HG03432 (cell line): Measurements from ENCODE around the gene IFT20.
"Not testable (repeated sequence)": the region's sequence is repeated elsewhere in the genome, so short reads cannot be mapped to it uniquely, and the experiment has no call there.

ENCODE experiments used
- ATAC-seq: cut with Tn5 transposase; IDR thresholded peaks from one replicate; pipeline ENCODE4 v1.9.1; 2021; ENCODE audit warnings: mild to moderate bottlenecking, moderate library complexity; ENCODE audit not compliant: unreplicated experiment

IFT20 gene

DNA sequence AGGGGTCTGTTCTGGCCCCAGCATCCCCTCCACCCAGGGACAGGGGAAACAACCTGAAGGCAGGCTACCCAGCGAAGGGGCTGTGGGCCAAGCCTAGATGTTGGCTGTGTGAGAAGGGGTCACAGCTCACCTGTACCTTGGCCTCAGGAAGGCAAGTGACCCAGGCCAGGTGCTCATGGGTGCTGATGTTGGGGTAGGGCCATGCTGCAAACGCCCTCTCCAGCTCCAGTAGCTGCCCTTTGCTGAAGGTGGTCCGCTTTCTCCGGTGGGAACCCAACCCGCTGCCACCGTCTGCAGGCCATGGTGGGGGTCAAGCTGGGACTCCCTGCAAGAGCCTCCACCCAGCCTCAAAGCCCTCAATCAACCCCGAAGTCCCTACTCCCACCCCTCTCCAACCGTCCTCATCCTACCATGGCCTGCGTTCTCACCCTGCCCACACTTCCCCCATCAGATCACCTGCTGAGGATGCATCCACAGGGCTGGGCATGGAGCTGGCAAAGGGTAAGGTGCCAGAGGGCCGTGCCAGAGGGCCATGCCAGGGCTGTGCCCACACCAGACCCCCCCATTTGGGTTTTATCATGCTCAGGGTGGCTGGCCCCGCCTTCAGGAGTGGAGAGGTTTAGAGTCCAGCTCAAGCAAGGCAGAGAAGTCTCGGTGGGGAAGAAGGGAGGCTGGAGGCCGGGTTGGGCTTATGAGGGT is 29.5 kb upstream of the IFT20 start, which contains the start of gene SEBOX:
SEBOX (minus strand) TSS at position 535 of the 699 bp plus-strand sequence; CDS start at position 487, 48 bp downstream.
- no peak for ATAC-seq

DNA sequence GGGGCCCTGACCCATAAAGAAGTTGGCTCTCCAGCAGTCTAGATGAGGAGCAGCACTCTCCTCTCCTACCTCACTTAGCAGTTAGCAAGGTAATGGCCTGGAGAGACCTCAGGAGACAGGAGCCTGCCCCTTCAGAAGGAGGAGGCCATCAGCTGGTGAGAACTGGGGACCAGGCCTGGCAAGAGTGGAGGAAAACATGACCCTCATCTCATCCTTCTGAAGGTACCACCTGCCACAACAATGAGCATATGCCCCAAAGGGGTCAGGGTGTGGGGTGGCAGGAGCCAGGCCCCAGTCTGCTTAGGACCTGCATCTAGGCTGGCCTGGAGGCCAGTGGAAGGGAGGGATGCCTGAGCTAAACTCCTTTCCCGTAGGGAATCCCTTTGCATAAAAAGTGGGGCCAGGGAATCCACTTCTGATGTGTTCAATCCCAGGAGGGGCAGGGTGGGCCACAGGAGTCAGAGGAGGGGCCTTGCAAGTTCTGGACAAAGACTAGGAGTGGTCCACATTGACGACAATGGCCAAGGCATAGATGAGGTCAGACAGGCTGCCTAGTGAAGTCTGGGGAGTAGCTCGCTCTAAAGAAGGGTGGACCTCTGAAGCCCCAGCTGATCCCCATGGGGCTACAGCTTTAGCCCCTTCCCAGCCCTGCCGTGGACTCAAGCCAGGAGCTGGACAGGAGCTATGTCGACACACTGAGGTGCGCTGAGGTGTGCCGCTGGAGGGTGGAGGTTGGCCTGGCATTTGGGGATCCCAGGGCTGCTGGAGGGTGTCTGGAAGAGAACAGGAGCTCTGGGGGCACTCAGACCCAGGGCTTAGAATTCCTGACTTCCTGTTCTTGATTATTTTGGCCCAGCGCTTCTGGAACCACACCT is 28.7 kb upstream of the IFT20 start:
- no peak for ATAC-seq

DNA sequence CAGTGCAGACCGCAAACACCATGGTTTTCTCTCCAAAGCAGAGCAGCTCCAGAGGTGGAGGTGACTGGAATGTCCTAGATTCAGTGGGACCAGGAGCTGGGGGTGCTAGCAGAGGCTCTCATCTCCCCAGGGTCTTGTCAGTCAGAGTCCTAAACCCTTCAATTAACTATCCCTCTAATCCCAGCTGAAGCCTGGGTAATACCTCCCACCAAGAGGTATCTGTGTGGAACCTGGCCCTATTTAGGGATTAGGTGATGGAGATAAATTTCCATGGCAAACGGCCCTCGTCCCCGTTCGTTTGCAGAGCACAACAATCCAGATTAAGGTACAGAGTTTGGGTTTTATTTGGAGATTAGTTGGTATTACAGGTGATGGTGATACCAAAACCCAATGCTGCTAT is 27.9 kb upstream of the IFT20 start:
- no peak for ATAC-seq

DNA sequence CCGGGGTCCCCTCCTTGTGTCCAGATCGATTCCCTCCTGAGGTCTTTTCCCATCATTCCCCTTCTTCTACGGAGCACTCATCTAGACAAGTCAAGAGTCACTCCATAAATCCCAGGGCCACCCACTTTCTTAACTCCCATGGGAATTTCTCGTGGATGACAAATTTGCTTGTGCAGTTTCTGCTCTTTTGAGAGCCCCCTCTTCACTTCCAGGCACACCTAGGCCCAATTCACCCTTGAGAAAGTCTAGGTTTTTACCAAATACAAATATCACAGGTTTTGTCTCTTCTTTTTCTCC is 22.6 kb upstream of the IFT20 start:
- ATAC-seq: no peak

- peak; percentile 97 for ATAC-seq
Measured at GRCh38 chr17:28357061-28357900, 22.0 kb upstream of the IFT20 start, which contains the start of gene POLDIP2. POLDIP2 (minus strand) TSS chr17:28357527; CDS start chr17:28357448, 79 bp downstream.

GRCh38 chr17:28350271-28350670 is 15.0 kb upstream of the IFT20 start:
- ATAC-seq: no peak

DNA sequence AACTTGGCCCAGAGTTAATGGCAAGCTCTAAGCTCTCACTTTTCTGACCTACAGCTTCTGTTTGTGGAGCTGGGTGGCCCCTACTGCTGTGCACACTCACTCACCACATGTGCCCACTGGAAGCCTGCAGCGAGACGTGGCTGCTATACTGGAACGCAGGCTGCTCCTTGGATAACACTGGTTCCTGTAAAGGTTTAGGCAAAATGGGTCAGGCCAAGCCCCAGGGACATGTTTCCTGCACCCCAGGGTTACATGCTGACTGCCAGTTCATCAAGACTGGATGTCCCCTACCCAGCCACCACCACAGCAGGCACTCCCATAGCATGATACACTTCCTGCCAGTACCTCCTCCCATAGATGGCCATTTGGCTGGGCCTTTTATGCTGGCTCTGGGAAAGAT is 13.7 kb upstream of the IFT20 start:
- ATAC-seq: no peak

DNA sequence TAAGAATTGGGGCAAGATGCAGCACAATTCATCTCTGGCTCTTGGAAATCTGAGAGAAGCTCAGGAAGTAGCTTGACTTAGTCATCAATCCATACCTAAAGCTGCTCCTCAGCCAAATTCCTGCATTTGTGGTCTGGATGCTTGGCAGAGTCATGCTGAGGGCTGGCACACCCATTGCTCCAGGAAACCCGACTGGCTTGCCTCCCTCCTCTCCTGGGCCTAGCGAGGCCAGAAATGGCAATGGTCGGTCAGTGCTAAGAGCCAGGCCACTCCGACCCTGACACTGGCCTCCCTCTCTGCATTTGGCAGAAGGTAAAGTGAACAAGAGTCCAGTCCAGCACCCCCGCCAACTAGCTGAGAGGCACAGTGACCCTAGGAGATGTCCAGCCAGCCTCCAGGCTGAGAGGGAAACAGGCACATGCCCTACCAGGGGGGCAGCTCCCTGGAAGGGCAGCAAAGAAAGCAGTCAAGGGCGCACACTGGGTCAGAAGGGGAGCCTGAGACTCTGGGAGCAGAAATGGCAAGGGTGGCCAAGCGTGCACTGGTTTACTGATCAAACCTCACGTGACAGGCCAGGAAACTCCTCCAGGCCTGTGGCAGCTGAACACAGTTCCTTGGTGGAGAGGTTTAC is 12.1 kb upstream of the IFT20 start:
- no peak for ATAC-seq

DNA sequence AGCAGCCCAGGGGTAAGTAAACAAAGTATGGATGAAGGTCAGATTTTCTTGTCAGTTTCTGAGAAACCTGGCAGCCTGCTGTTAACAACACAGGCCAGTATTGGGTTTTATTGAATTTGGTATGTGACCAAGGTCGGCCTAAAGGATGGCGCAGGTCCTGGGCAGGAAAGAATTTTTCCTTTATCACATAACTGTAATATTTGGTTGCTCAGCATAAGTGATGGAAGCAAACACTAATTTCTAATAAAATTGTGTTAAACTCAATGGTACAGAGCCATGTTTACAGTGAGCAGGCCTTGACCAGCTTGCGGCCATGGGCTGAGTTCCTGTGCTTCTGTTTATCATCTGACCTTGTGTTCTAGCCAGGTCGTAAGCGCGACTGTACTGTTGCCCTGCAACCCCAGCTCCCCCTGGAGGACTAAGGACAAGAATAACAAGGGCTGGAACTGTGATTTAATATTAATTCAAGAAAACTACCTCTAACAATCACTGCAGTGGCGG is 11.5 kb upstream of the IFT20 start:
- no peak for ATAC-seq

DNA sequence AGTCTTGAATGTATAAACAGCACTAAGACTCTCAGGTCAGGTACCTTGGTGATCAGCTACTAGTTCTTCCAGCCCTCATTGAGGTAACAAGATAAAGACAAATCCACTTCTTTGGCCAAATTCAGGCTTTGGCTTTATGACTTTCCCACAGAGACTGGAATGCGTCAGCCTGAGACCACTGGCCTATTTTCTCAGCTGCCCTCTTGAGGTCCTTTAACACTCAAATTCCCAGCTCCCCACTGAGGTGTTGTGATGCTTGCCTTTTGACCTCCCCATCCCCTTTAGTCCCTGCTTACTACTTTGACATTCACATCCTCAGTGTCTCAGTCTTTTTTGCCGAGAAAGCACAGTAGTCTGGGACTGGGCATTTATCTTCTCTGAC is 10.9 kb upstream of the IFT20 start:
- no peak for ATAC-seq

DNA sequence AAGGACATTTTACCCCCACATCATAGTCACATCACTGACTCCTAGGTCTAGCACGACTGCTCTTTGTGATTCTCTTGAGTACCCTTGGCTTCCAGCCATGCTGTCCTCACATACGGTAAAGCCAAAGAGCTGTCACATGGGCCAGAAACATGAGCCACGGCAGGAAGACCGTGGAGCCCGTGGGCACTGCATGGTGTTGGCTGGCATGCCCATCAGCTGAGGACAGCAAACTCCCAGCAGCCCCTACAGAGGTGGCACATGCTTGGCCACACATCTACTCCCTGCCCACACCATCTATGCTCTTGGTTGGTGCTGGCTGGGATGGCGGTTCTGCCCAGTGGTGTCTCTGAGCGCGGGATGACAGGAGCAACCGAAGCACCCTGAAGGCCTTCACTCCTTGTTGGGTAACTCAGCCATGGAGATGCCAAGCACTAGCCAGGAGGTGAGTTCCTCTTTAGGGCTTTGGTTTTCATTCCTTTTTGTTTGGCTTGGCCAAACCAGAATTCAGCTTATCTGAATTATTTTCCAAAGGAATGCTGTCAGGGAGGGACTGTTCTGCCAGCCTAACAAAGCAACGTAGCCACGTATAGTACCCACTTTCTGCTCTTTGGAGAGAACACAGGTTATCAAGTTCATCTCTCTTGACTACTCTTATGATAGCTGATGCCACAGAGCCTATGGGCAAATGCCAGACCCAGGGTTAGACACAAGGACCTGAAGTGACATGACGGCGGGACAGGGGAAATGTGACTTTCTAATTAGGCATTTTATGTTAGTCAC is 10.3 kb upstream of the IFT20 start:
- ATAC-seq: no peak

DNA sequence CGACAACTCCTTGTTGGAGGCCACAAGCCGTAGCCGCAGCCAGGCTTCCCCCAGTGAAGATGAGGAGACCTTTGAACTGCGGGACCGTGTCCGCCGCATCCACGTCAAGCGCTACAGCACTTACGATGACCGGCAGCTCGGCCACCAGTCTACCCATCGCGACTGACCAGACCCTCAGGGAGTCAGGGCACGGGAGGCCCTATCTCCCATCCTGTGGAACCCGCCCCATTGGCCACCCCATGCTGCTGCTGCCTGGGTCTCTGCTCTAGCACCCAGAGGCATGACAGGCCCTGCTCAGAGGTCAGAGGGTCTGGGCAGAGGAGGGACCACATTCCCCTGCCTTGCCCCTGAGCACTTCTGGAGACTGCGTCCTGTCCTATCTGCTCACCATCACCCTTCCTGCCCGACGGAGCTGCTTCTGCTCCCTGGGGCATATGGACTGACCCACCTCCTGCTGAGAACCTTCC is 9.2 kb upstream of the IFT20 start:
- no peak for ATAC-seq

GRCh38 chr17:28344011-28344410 is 8.7 kb upstream of the IFT20 start:
- ATAC-seq: no peak

DNA sequence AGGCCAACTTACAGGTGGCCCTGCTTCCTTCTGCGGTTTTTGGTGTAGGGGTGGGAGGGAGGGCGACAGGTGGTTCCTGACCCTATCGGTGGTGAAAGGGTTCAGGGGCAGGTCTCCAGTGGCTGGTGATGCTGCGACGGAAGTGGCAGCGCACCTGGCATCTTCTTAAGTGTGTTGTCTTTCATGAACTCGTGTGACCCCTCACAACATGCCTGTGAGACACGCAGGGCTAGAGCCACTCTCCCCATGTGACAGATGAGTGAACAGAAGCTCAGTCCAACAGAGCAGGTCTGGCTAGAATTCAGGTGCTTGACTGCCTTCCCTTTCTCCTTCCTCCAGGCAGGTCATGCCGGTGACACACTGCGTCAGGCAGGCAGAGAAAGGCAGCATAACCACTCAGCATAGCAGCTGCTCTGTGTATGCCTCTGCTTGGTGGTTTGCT is 8.2 kb upstream of the IFT20 start:
- no peak for ATAC-seq

GRCh38 chr17:28342313-28342712 is 7.0 kb upstream of the IFT20 start:
- ATAC-seq: no peak

DNA sequence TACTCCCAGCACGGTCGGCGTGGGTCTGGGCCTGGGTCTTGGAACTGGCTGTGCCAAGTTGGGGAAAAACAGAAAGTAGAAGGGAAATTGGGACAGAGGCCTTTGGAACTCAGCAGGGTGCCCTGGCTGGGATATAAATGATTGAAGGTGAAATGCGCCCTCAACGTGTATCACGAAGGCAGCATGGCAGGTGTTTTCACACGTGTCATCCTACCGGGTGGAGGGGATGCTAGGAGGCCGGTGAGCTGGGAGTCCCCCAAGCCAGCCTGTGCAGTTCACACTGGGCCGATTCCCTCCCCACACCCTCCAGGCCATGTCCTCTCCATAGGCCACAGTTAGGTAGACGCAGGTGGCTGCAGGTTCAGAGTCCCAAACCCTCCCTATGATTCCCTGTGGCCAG is 6.2 kb upstream of the IFT20 start:
- ATAC-seq: no peak

GRCh38 chr17:28340374-28340773 is 5.1 kb upstream of the IFT20 start:
- ATAC-seq: no peak

DNA sequence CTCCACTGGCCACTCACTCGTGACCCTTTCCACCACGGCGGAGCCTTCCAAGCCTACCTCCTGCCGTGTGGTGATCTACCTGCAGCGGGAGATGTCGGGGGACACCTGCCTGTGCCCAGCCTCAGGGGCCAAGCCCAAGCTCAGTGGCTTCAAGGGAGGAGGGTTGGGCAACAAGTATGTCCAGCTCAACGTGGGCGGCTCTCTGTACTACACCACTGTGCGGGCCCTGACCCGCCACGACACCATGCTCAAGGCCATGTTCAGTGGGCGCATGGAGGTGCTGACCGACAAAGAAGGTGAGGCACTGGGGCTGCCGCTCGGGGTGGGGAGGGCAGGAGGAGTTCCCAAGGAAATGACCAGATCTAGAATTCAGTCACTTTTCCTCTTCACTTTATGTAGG is 4.2 kb upstream of the IFT20 start:
- no peak for ATAC-seq

GRCh38 chr17:28338769-28339212 is 3.5 kb upstream of the IFT20 start:
- not testable (repeated sequence) for ATAC-seq
